GM18499 (cell line): ENCODE measurements around the gene HOXD8.

ENCODE experiments used
- ATAC-seq: cut with Tn5 transposase; IDR thresholded peaks from one replicate; pipeline ENCODE4 v1.9.1; 2021; ENCODE audit warnings: moderate number of reproducible peaks; ENCODE audit not compliant: insufficient read depth, unreplicated experiment

The HOXD8 gene

GRCh38 chr2:176128982-176129796 is at the start of gene HOXD8:
TSS of gene HOXD8 (plus strand) at chr2:176129705. CDS start at chr2:176130367, 662 bp downstream.
- no peak for ATAC-seq

- no peak for ATAC-seq
Observed at GRCh38 chr2:176079831-176080539, 49.5 kb upstream of the HOXD8 start.

- ATAC-seq: no peak
Observed at GRCh38 chr2:176080540-176081375, 48.7 kb upstream of the HOXD8 start.

DNA sequence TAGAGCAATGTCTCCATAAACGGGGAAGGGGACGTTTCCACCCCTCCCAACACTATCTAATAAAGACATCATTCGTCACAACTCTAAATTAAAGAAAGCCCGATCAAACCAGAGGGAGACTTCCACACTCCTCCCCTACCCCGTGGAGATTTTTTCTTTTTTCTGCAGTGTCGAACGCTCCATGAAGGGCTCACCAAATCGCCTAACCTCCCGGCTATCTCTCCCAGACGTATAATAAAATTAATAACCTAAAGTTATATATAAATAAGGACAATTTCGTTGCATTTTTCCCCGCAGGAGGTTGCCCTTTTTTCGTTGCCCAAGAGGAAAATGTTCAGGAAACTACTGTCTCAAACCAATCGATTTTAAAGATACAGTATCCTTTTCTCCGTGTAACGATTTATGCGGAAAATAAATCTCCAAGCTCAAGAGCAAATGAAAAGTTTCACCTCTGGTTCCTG is 48.1 kb upstream of the HOXD8 start:
- no peak for ATAC-seq

DNA sequence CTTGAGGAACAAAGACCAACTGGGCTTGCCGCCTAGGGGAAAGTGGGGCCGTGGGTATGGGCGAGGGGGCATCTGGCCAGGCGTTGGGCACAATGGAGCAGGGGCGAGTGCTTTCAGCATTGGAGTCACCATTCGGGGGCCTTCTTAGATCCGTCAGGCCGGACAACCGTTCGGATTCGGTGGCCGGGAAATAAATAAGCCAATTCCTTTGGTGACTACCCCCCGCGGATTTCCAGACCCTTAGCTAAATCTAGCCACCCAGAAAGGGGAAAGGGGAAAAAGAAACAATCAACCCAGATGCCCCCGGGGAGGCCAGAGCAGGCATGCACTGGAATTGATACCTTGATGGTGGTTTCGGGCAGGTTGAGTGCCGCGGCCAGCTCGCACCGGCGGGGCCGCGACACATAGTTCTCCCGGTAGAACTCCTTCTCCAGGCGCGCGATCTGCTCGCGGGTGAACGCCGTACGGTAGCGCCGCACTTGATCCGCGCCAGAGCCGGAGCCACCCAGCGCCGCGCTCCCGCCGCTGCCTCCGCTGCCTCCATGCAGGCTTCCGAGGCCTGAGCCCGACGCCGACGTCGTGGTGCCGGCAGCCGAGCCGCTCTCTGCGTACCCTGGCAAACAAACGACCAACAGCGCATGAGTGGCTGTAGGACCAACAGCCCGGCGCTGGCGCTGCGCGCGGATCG is 47.5 kb upstream of the HOXD8 start:
- ATAC-seq: no peak

- no peak for ATAC-seq
Observed at GRCh38 chr2:176082525-176082823, 47.0 kb upstream of the HOXD8 start.

DNA sequence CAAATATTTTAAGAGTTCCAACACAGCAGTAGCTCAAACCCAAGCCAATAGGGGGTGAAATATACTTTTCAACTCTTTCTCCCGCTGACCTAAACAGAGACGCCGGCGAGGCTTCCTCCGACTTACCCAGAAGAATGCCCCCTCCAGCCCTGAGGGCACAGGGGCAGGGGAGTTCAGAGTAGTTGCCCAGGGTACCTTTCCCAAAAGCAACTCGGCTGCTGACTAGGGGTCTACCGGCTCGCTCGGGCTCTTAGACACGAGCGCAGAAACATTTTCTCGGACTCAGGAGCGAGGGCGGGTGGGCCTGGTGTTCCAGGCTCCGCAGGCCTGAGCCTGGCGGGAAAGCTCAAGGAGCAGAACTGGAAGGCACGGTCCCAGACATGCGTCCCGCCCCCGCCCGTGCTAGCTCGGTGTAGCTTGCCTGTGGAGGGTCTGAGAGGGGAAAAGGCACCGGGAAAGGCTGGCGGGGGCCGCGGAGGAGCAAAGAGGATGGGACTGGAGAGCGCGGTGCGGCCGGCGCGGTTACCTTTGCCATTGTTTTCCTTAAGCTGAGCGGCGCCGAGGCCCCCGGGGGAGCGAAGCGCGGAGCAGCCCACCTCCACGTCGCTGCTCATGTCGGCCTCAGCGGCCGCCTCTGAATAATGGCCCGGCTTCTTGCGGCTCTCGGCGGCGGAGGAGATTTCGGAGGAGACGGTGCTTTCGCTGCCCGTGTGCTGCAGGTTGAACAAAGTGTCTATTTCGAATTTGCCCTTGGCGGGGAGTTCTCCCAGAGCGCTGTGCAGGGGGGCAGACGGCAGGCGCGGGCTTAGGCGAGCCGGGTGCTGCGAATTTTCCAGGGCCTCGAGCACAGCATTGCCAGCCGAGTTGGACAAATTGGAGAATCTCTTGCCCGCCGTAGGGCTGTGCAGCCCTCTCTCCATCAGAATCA is 46.4 kb upstream of the HOXD8 start:
- ATAC-seq: no peak

GRCh38 chr2:176083796-176084261 is 45.7 kb upstream of the HOXD8 start, which contains the start of gene EVX2:
TSS of gene EVX2 (minus strand) at chr2:176083962. CDS start at chr2:176083776, 186 bp downstream.
- no peak for ATAC-seq

DNA sequence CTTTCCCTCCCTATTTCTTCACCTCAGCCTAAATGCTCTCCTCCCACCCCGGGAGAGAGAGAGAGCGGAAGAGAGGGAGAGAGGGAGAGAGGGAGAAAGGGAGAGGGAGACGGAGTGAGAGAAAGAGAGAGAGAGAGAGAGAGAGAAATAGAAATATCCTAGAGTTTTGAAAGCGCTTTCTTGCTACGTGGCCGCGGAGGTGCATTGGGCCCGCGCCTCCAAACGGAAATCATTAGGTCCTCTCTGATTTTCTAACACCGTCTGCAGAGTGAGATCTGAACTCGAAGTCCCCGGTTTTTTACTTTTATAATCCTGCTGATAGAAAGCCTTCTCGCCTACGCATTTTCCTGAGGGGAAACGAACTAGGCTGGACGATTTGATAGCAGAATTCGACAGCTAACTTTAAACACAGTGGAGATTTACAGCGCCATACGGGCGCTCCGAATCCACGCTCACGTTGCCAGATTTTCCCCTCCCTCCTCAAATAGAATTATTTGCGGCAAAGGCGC is 44.8 kb upstream of the HOXD8 start:
- no peak for ATAC-seq

DNA sequence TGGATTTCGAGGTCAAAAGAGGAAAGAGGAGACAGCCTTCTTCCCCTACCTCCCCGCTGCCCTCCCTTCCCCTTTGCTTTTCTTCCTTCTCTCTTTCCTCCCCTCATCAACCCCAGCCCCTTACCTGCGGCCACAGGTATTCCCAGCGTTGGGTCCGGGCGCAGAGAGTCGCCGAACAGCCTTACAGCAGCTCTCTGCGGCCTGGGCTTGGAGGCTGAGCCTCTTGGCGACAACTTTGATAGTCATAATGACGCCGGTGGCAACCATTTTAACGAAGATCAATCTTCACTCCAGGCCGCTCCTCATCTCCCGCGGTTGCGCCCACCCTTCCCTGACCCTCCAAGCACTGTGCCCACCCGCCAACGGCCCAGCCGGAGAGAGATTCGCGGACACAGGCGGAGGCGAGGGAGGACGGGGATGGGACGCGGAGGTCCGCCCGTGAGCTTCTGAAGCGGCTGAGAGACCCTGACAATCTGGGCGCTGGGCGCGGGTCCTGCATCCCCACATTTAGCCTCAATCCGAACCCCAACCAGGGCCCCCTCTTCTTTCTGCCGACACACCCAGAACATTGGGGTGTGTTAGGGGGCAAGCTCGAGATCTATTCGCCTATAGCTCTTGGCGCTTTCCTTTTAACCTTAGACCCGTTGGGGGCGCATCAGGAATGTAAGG is 44.3 kb upstream of the HOXD8 start:
- no peak for ATAC-seq

- no peak for ATAC-seq
Observed at GRCh38 chr2:176085861-176086771, 43.4 kb upstream of the HOXD8 start.

DNA sequence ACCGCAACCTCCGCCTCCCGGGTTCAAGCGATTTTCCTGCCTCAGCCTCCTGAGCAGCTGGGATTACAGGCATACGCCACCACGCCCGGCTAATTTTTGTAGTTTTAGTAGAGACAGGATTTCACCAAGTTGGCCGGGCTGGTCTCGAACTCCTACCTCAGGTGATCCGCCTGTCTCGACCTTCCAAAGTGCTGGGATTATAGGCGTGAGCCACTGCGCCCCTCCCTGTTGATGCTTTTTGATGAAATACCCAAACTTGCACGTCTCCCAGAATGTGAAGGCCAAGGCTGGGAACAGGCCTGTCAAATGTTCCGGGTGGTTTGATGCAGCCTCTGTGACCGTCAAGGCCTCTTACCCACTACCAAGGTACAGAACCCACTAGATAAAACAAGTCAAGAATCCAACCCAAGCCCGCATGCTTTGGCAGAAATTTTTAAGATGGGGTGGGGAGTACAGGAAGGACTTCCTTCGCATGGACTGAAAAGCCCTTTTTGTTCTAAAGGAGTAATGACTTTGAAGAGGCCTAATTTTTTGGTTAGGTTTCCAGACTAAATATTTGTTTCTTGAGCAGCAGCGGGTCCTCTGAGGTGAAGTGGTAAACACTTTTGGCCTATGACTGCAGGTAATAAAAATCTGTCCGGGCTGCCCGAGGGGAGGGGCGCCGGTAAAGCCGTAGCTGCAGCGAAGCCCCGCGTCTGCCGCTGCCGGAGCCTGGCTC is 42.0 kb upstream of the HOXD8 start:
- no peak for ATAC-seq

GRCh38 chr2:176088048-176088936 is 41.2 kb upstream of the HOXD8 start:
- ATAC-seq: no peak

DNA sequence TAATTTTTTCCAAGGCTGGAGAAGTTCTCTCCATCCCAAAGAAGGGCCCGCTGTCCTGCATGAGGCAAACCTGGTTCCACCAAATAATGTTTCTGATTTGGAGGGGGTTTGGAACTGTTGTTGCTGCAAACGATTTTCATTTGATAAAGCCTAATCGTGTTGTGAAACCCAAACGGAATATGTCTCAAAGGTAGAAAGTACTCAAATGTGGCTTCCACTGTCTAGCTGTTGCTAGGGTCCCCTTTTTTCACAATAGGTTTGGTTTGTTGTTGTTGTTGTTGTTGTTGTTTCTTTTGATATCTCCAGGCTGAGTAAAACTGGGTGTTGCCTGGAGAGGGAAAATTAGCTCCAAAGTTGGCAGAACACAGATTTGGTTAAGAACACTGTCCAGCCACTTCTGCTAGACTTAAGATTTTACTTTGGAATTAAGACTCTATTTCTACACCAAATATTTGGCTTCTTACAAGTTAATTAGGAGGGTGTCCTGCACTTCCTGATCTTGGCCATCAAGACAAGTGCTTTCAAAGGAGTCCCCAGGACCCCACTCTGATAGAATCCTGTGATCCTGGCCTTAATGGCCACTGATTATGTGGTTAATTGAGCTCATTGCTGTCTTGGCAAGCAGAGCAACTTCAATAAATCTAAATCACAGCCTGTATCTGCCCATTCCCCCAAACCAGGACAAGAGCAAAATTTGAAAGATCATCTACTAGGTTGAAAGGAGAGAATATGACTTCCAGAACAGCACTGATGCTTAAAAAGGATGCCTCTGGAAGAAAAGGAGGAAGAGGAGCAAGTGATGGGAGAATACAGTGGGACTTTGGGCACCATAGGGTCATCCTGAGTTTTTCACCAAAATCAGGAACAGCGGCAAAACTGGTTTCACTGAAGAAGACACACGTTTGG is 40.3 kb upstream of the HOXD8 start:
- no peak for ATAC-seq
